Activated CD4-positive, alpha-beta T cell treated with anti-CD3 and anti-CD28 coated beads, Interleukin-2, amount 10 ng/mL, durations not matched to agents 24 days and 14 days (primary cell): ENCODE data around the gene CST6. TPM values are rescaled to one million over a fixed set of nuclear protein-coding genes. Genes with fewer than 3 reads are reported as not detected.
A peak's percentile ranks its signal among the peaks of the same experiment; 100 is the strongest.
"Not testable (repeated sequence)": the region's sequence is repeated elsewhere in the genome, so short reads cannot be mapped to it uniquely, and the experiment has no call there.

Source experiments
- DNase-seq: peaks from one replicate; pipeline ENCODE4 v3.0.0; 2022
- H3K27ac Mint-ChIP-seq: one replicate; pipeline ENCODE4 v1.8.0; 2022; ENCODE audit warnings: mild to moderate bottlenecking, mixed read lengths
- H3K27me3 Mint-ChIP-seq: one replicate; pipeline ENCODE4 v1.8.0; 2022; ENCODE audit warnings: mixed read lengths
- H3K36me3 Mint-ChIP-seq: one replicate; pipeline ENCODE4 v1.8.0; 2022; ENCODE audit warnings: low read depth, mild to moderate bottlenecking, mixed read lengths
- H3K4me1 Mint-ChIP-seq: one replicate; pipeline ENCODE4 v1.8.0; 2021; ENCODE audit warnings: mixed read lengths
- H3K4me3 Mint-ChIP-seq: one replicate; pipeline ENCODE4 v1.8.0; 2022; ENCODE audit warnings: mild to moderate bottlenecking, moderate library complexity, mixed read lengths
- H3K9me3 Mint-ChIP-seq: one replicate; pipeline ENCODE4 v1.8.0; 2021; ENCODE audit warnings: mixed read lengths
- intact Hi-C: fragments of 100-400 bp; cut with micrococcal nuclease; formaldehyde crosslinking; loops from one replicate; pipeline ENCODE4 v1.15.1; 2023
- total RNA-seq: library from RNA; stranded (reverse); gene quantifications from 2 replicates; pipeline ENCODE4 v1.2.3, GENCODE V29; 2022

The CST6 gene
- total RNA-seq, 1 donor from 2014 or later: 1.5 TPM

- H3K9me3 Mint-ChIP-seq: no peaks in the 10 kb centered on the region
- peaks cover 27% of the 10 kb centered on the region for H3K4me1 Mint-ChIP-seq
- peak overlapping the region; percentile 99 for H3K27ac Mint-ChIP-seq
- peak overlapping the region; percentile 100 for H3K4me3 Mint-ChIP-seq
- H3K27me3 Mint-ChIP-seq: no peaks in the 10 kb centered on the region
- peaks cover 55% of the 10 kb centered on the region for H3K36me3 Mint-ChIP-seq
- no peak for DNase-seq
- intact Hi-C loops: loop anchor here (1.0 to 5.0 kb wide), 9 partner anchors 13 to 387 kb away; partner anchors contain the start of genes CFL1, FOSL1, KAT5 and PCNX3
These were observed 9.1 kb upstream of the CST6 start for GRCh38 chr11:66002648-66003225.

- intact Hi-C loops: loop anchor here (5.0 kb wide), 1 partner anchor 264 kb away; the partner anchor contains the start of gene RAB1B
- Mint-ChIP-seq H3K27me3 (no peaks in the 10 kb centered on the region), H3K4me3 (peak overlapping the region; percentile 100), H3K4me1 (peaks cover 25% of the 10 kb centered on the region), H3K27ac (peak overlapping the region; percentile 84), H3K36me3 (peaks cover 51% of the 10 kb centered on the region), H3K9me3 (no peaks in the 10 kb centered on the region)
- no peak for DNase-seq
These were observed 8.5 kb upstream of the CST6 start for GRCh38 chr11:66003291-66003690.

- peaks cover 42% of the 10 kb centered on the region for H3K36me3 Mint-ChIP-seq
- no peaks in the 10 kb centered on the region for H3K27me3 Mint-ChIP-seq
These were observed 7.6 kb upstream of the CST6 start for GRCh38 chr11:66004186-66004585.

GRCh38 chr11:66006134-66006890, 5.5 kb upstream of the CST6 start:
- H3K9me3 Mint-ChIP-seq: no peaks in the 10 kb centered on the region
- no peak for DNase-seq
- peaks cover 8% of the 10 kb centered on the region for H3K27me3 Mint-ChIP-seq
- peaks cover 11% of the 10 kb centered on the region for H3K4me1 Mint-ChIP-seq
- intact Hi-C loops: no loop called here
- peaks cover 26% of the 10 kb centered on the region for H3K36me3 Mint-ChIP-seq
- no peak overlapping the region for H3K27ac Mint-ChIP-seq
- H3K4me3 Mint-ChIP-seq: no peak overlapping the region

More at GRCh38 chr11:66004186-66004585, 7.6 kb upstream of the CST6 start:
- H3K4me3 Mint-ChIP-seq: peak overlapping the region; percentile 57
- H3K9me3 Mint-ChIP-seq: no peaks in the 10 kb centered on the region
- intact Hi-C loops: loop anchor here (5.0 kb wide), 1 partner anchor 263 kb away; the partner anchor contains the start of gene RAB1B
- peaks cover 23% of the 10 kb centered on the region for H3K4me1 Mint-ChIP-seq
- no peak overlapping the region for H3K27ac Mint-ChIP-seq
- no peak for DNase-seq

GRCh38 chr11:66006891-66007176, 5.0 kb upstream of the CST6 start:
- Mint-ChIP-seq H3K27ac (no peak overlapping the region), H3K27me3 (peaks cover 11% of the 10 kb centered on the region), H3K4me3 (no peak overlapping the region), H3K4me1 (peaks cover 11% of the 10 kb centered on the region), H3K36me3 (peaks cover 24% of the 10 kb centered on the region), H3K9me3 (no peaks in the 10 kb centered on the region)
- DNase-seq: no peak
- intact Hi-C loops: no loop called here

- intact Hi-C loops: no loop called here
- H3K4me3 Mint-ChIP-seq: no peak overlapping the region
These were observed 4.6 kb upstream of the CST6 start for GRCh38 chr11:66007201-66007634.

GRCh38 chr11:66008095-66008467, 3.7 kb upstream of the CST6 start:
- no peaks in the 10 kb centered on the region for H3K9me3 Mint-ChIP-seq
- intact Hi-C loops: no loop called here
- peaks cover 17% of the 10 kb centered on the region for H3K27me3 Mint-ChIP-seq
- no peak overlapping the region for H3K4me3 Mint-ChIP-seq
- peaks cover 18% of the 10 kb centered on the region for H3K36me3 Mint-ChIP-seq
- no peak for DNase-seq
- no peak overlapping the region for H3K27ac Mint-ChIP-seq
- H3K4me1 Mint-ChIP-seq: peaks cover 6% of the 10 kb centered on the region

More at GRCh38 chr11:66007201-66007634, 4.6 kb upstream of the CST6 start:
- Mint-ChIP-seq H3K9me3 (no peaks in the 10 kb centered on the region), H3K27ac (no peak overlapping the region), H3K4me1 (peaks cover 9% of the 10 kb centered on the region), H3K36me3 (peaks cover 21% of the 10 kb centered on the region), H3K27me3 (peaks cover 12% of the 10 kb centered on the region)
- DNase-seq: no peak

- Mint-ChIP-seq H3K9me3 (no peaks in the 10 kb centered on the region), H3K27ac (no peak overlapping the region), H3K27me3 (peaks cover 20% of the 10 kb centered on the region), H3K36me3 (peaks cover 17% of the 10 kb centered on the region), H3K4me3 (no peak overlapping the region), H3K4me1 (peaks cover under 1% of the 10 kb centered on the region)
- intact Hi-C loops: no loop called here
- peak; percentile 54 for DNase-seq
These were observed 3.2 kb upstream of the CST6 start for GRCh38 chr11:66008468-66009101.

- H3K9me3 Mint-ChIP-seq, H3K27ac Mint-ChIP-seq, H3K4me3 Mint-ChIP-seq, H3K4me1 Mint-ChIP-seq, intact Hi-C loops, DNase-seq, H3K36me3 Mint-ChIP-seq: not testable (repeated sequence)
- H3K27me3 Mint-ChIP-seq: peaks cover 21% of the 10 kb centered on the region
These were observed 1.8 kb upstream of the CST6 start for GRCh38 chr11:66010036-66010435.

GRCh38 chr11:66011239-66011784, 496 bp upstream of the CST6 start:
- Mint-ChIP-seq H3K27ac (no peak overlapping the region), H3K27me3 (peaks cover 21% of the 10 kb centered on the region), H3K4me3 (no peak overlapping the region), H3K36me3 (peaks cover 2% of the 10 kb centered on the region), H3K9me3 (no peaks in the 10 kb centered on the region), H3K4me1 (no peaks in the 10 kb centered on the region)
- intact Hi-C loops: no loop called here
- no peak for DNase-seq

GRCh38 chr11:66012371-66012945, 650 bp downstream of the CST6 start:
- Mint-ChIP-seq H3K9me3 (no peaks in the 10 kb centered on the region), H3K4me3 (no peak overlapping the region), H3K36me3 (no peaks in the 10 kb centered on the region), H3K27ac (no peak overlapping the region), H3K4me1 (peaks cover 4% of the 10 kb centered on the region), H3K27me3 (peaks cover 21% of the 10 kb centered on the region)
- DNase-seq: no peak
- intact Hi-C loops: no loop called here

- peak; percentile 53 for DNase-seq
- no peaks in the 10 kb centered on the region for H3K36me3 Mint-ChIP-seq
- H3K27ac Mint-ChIP-seq: no peak overlapping the region
- peaks cover 21% of the 10 kb centered on the region for H3K27me3 Mint-ChIP-seq
- intact Hi-C loops: no loop called here
- no peaks in the 10 kb centered on the region for H3K9me3 Mint-ChIP-seq
- H3K4me3 Mint-ChIP-seq: no peak overlapping the region
- H3K4me1 Mint-ChIP-seq: peaks cover 6% of the 10 kb centered on the region
These were observed 1.3 kb downstream of the CST6 start for GRCh38 chr11:66012946-66013761.

- no peak overlapping the region for H3K4me3 Mint-ChIP-seq
- peak; percentile 50 for DNase-seq
- H3K4me1 Mint-ChIP-seq: peaks cover 6% of the 10 kb centered on the region
- no peak overlapping the region for H3K27ac Mint-ChIP-seq
- intact Hi-C loops: no loop called here
- H3K9me3 Mint-ChIP-seq: no peaks in the 10 kb centered on the region
- H3K27me3 Mint-ChIP-seq: peaks cover 21% of the 10 kb centered on the region
- H3K36me3 Mint-ChIP-seq: no peaks in the 10 kb centered on the region
These were observed 1.9 kb downstream of the CST6 start for GRCh38 chr11:66013762-66014100.
